K562 (cell line): ENCODE results near the gene PANX1. TPM values are rescaled to one million over a fixed set of nuclear protein-coding genes. Genes with fewer than 3 reads are reported as not detected.

Source experiments
- ATAC-seq: fragments of 200-7000 bp; cut with Tn5 transposase; 3 replicates; pipeline ENCODE4 v1.9.1; 2020; ENCODE audit warnings: moderate library complexity
- BruUV-seq: library from RNA; stranded (reverse); fragments of 400-500 nt; replicated peaks from 2 replicates; lab custom pipeline; 2021; lab: Mats Ljungman, UMichigan
- CTCF ChIA-PET: fragments of 300-600 bp; formaldehyde crosslinking; extraction: SDS; loops from one replicate; lab custom pipeline; 2021; ENCODE audit warnings: low intra/inter-chr PET ratio; lab: Yijun Ruan, JAX
- POLR2A ChIA-PET: fragments of 300-600, 350-650 bp; sonication (Branson Sonifier 250); formaldehyde crosslinking; extraction: SDS; loops from one replicate; lab custom pipeline; 2021; ENCODE audit warnings: antibody characterized with exemption, inconsistent platforms; lab: Yijun Ruan, JAX
- DNase-seq, 4 experiments: peaks; one replicate each; pipeline versions ENCODE4 v3.0.0 to v3.0.0-alpha.2; 2011 to 2018; ENCODE audit warnings: low spot score in 3 of 4, mixed read lengths in 3 of 4; ENCODE audit errors: extremely low read depth in 1 of 4
- FAIRE-seq: peaks from 2 replicates; lab custom pipeline; 2011; peaks lifted over from hg19 to GRCh38; lab: Jason Lieb, UNC
- H2AFZ ChIP-seq: 2 replicates; pipeline ENCODE4 v1.6.0; 2011; ENCODE audit warnings: low read depth, low read length, control low read depth, inconsistent platforms
- H3K27ac ChIP-seq: fragments of 200-600 bp; 3 replicates; pipeline ENCODE4 v1.8.0; 2011; ENCODE audit warnings: low read depth, mild to moderate bottlenecking, control low read depth, inconsistent platforms, low read length, moderate library complexity, mixed read lengths; ENCODE audit errors: extremely low read depth
- H3K27me3 ChIP-seq, 2 experiments: fragments of 300-600 bp in 1 of 2; 2 replicates in 1 of 2; 3 replicates in 1 of 2; pipeline versions ENCODE4 v1.6.0 to v1.8.0; 2011; ENCODE audit warnings: inconsistent platforms in 2 of 2, low read length in 2 of 2, mild to moderate bottlenecking in 1 of 2, mixed read lengths in 1 of 2, moderate library complexity in 1 of 2; ENCODE audit not compliant: control insufficient read depth in 2 of 2, insufficient read depth in 2 of 2
- H3K36me3 ChIP-seq: fragments of 300-600 bp; 3 replicates; pipeline ENCODE4 v1.8.0; 2011; ENCODE audit warnings: mild to moderate bottlenecking, low read length, inconsistent platforms; ENCODE audit not compliant: control insufficient read depth, insufficient read depth
- H3K4me1 ChIP-seq, 2 experiments: fragments of 200-600 bp in 1 of 2; replicated peaks in 1 of 2; 2 replicates in 1 of 2; 3 replicates in 1 of 2; pipeline versions ENCODE4 v1.5.1 to v1.8.0; 2011; ENCODE audit warnings: inconsistent platforms in 2 of 2, low read length in 2 of 2, mild to moderate bottlenecking in 1 of 2, mixed read lengths in 1 of 2, moderate library complexity in 1 of 2; ENCODE audit not compliant: control insufficient read depth in 2 of 2, insufficient read depth in 2 of 2
- H3K4me2 ChIP-seq: 2 replicates; pipeline ENCODE4 v1.6.1; 2011; ENCODE audit warnings: low read length, control low read depth, inconsistent platforms, mixed read lengths; ENCODE audit not compliant: insufficient read depth
- H3K4me3 ChIP-seq: fragments of 200-600 bp; sonication (generic), shearing (Covaris generic); 2 replicates; pipeline ENCODE4 v1.5.1; 2016; ENCODE audit warnings: control low read depth, inconsistent platforms
- H3K79me2 ChIP-seq: fragments of 200-600 bp; 3 replicates; pipeline ENCODE4 v1.8.0; 2011; ENCODE audit warnings: low read length, inconsistent platforms; ENCODE audit not compliant: control insufficient read depth, insufficient read depth
- H3K9ac ChIP-seq, 2 experiments: 2 replicates each; pipeline versions ENCODE4 v1.6.0 to v1.6.1; 2011; ENCODE audit warnings: low read depth in 2 of 2, low read length in 2 of 2, control low read depth in 1 of 2, inconsistent platforms in 1 of 2, mild to moderate bottlenecking in 1 of 2, mixed read lengths in 1 of 2; ENCODE audit not compliant: insufficient read depth in 1 of 2
- H3K9me1 ChIP-seq: one replicate; pipeline ENCODE4 v1.6.0; 2011; ENCODE audit warnings: inconsistent platforms, mild to moderate bottlenecking, low read length, moderate library complexity; ENCODE audit not compliant: control insufficient read depth, insufficient read depth
- H3K9me3 ChIP-seq: replicated peaks from 2 replicates; pipeline ENCODE4 v1.5.1; 2011; ENCODE audit warnings: low read depth, low read length, inconsistent platforms; ENCODE audit not compliant: control insufficient read depth, insufficient read depth
- H4K20me1 ChIP-seq: replicated peaks from 2 replicates; pipeline ENCODE4 v1.6.1; 2011; ENCODE audit warnings: low read length, inconsistent platforms, mixed read lengths; ENCODE audit not compliant: control insufficient read depth, insufficient read depth
- CHD1 ChIP-seq: fragments of 200-600 bp; sonication (generic); IDR thresholded peaks from one replicate; pipeline ENCODE4 v1.6.1; 2012; ENCODE audit warnings: mild to moderate bottlenecking, moderate library complexity, low read length, inconsistent platforms
- HDAC8 ChIP-seq: fragments of 450-650 bp; IDR thresholded peaks from 2 replicates; pipeline ENCODE4 v1.6.1; 2016; ENCODE audit warnings: mild to moderate bottlenecking, missing genetic modification characterization, moderate library complexity, missing compliant biosample characterization
- ZNF316 ChIP-seq: fragments of 450-650 bp; IDR thresholded peaks from 2 replicates; pipeline ENCODE4 v1.6.1; 2016
- WGBS: fragments of 100-300 bp; shearing (Covaris generic); methylation state at CpG from one replicate; pipeline ENCODE4 v1.1.6; 2016; ENCODE audit warnings: low coverage, mixed read lengths; ENCODE audit not compliant: insufficient coverage; ENCODE audit errors: missing lambda C conversion rate; 5-methylcytosine and 5-hydroxymethylcytosine counted together
- in situ Hi-C: fragments of 300-500 bp; cut with MboI; formaldehyde crosslinking; loops from 4 replicates; pipeline ENCODE4 v1.15.0; 2018; ENCODE audit warnings: inconsistent platforms, mixed read lengths
- intact Hi-C: fragments of 100-400 bp; cut with micrococcal nuclease; formaldehyde crosslinking; loops from 2 replicates; pipeline ENCODE4 v1.14.2; 2022
- polyA plus RNA-seq, 8 experiments: library from polyadenylated mRNA; depleted of rRNA in 4 of 8; stranded (reverse) in 5 of 8; unstranded in 3 of 8; fragments of >200 nt; fragmentation: Nextera tagmentation in 2 of 8; fragmentation: Illumina TruSeq in 1 of 8; extraction: Ambion mirVana in 2 of 8; extraction: Trizol in 1 of 8; gene quantifications; 2 replicates each; pipeline versions ENCODE4 v1.2.1 to v1.2.3, GENCODE V29; 2011 to 2014; ENCODE audit warnings: inconsistent platforms in 1 of 8, missing spikeins in 1 of 8
- total RNA-seq, 7 experiments: library from RNA; depleted of rRNA in 6 of 7; stranded (reverse); fragments of >200 nt in 6 of 7; fragmentation: Illumina TruSeq in 2 of 7; extraction: Trizol in 2 of 7; gene quantifications; 2 replicates each; pipeline versions ENCODE4 v1.2.1 to v1.2.3, GENCODE V29; 2011 to 2021; ENCODE audit warnings: low replicate concordance in 1 of 7
- TF ChIP-seq, protein P1 (sequence below): fragments of 250-450 bp; sonication (Bioruptor Pico); IDR thresholded peaks from 2 replicates; pipeline ENCODE4 v1.5.0; 2021
- TF ChIP-seq, protein P2 (sequence below), 3 experiments: fragments of 200-800 bp in 1 of 3; sonication (Bioruptor generic) in 1 of 3; sonication (generic) in 1 of 3; formaldehyde crosslinking in 1 of 3; IDR thresholded peaks; 2 replicates each; pipeline versions ENCODE4 v1.6.1 to v1.8.0; 2016 to 2022; ENCODE audit warnings: mild to moderate bottlenecking in 2 of 3, missing compliant biosample characterization in 2 of 3, missing genetic modification characterization in 2 of 3, missing genetic modification reagents in 1 of 3
- TF ChIP-seq, protein P3 (sequence below): fragments of 200-600 bp; sonication (generic); IDR thresholded peaks from one replicate; pipeline ENCODE4 v1.6.1; 2012; ENCODE audit warnings: mild to moderate bottlenecking, low read depth, low read length, inconsistent platforms

PANX1 gene
- total and polyA plus RNA-seq, 9 of the 15 experiments (the other 6 are each of a cell fraction or from before 2014, with no cell fraction given), result 1.9 to 14.8 (median 10.1) TPM

DNA sequence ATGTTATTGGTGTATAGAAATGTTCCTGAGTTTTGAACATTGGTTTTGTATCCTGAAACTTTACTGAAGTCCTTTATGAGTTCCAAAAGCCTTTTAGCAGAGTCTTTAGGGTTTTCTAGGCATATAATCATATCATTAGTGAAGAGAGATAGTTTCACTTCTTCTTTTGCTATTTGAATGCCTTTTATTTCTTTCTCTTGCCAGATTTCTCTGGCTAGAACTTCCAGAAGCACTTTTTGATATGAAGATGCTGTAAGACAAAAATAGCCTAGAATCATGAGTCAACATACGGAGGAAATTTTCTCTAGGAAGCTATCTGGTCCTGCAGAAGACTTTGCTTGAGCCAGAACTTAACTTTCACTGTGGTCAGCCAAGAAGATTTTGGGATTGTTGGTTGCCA, 89.1 kb downstream of the PANX1 start:
- Histone ChIP-seq H3K9me3 (no peaks in the 10 kb centered on the region; the same call in 1 of the 2 replicates), H3K4me3 (no peak overlapping the region), H3K27ac (no peak overlapping the region), H2AFZ (no peak overlapping the region), H3K4me1 (no peaks in the 10 kb centered on the region), H3K79me2 (no peaks in the 10 kb centered on the region), H3K36me3 (no peaks in the 10 kb centered on the region), H3K4me2 (no peak overlapping the region), H3K9ac (no peak overlapping the region), H3K9me1 (no peaks in the 10 kb centered on the region), H4K20me1 (no peaks in the 10 kb centered on the region)
- BruUV-seq, result no TSS peak
- ChIA-PET CTCF (no interaction called here), POLR2A (no interaction called here)
- intact Hi-C loops, result no loop called here
- in situ Hi-C loops, result no loop called here
- WGBS, result 0% methylated on average over 1 of the region's 1 CpG
- TF ChIP-seq ZNF316, result no peak
- TF ChIP-seq, protein P1, sequence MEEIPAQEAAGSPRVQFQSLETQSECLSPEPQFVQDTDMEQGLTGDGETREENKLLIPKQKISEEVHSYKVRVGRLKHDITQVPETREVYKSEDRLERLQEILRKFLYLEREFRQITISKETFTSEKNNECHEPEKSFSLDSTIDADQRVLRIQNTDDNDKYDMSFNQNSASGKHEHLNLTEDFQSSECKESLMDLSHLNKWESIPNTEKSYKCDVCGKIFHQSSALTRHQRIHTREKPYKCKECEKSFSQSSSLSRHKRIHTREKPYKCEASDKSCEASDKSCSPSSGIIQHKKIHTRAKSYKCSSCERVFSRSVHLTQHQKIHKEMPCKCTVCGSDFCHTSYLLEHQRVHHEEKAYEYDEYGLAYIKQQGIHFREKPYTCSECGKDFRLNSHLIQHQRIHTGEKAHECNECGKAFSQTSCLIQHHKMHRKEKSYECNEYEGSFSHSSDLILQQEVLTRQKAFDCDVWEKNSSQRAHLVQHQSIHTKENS (CRISPR knock-in tag), result no peak
- no peak for TF ChIP-seq HDAC8
- TF ChIP-seq, protein P2, sequence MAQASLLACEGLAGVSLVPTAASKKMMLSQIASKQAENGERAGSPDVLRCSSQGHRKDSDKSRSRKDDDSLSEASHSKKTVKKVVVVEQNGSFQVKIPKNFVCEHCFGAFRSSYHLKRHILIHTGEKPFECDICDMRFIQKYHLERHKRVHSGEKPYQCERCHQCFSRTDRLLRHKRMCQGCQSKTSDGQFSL (CRISPR knock-in tag; IDR thresholded peaks at IDR 0.05), result no peak
- TF ChIP-seq, protein P2 (tag; IDR thresholded peaks at IDR 0.05), result no peak
- no peak for TF ChIP-seq CHD1
- TF ChIP-seq, protein P3, sequence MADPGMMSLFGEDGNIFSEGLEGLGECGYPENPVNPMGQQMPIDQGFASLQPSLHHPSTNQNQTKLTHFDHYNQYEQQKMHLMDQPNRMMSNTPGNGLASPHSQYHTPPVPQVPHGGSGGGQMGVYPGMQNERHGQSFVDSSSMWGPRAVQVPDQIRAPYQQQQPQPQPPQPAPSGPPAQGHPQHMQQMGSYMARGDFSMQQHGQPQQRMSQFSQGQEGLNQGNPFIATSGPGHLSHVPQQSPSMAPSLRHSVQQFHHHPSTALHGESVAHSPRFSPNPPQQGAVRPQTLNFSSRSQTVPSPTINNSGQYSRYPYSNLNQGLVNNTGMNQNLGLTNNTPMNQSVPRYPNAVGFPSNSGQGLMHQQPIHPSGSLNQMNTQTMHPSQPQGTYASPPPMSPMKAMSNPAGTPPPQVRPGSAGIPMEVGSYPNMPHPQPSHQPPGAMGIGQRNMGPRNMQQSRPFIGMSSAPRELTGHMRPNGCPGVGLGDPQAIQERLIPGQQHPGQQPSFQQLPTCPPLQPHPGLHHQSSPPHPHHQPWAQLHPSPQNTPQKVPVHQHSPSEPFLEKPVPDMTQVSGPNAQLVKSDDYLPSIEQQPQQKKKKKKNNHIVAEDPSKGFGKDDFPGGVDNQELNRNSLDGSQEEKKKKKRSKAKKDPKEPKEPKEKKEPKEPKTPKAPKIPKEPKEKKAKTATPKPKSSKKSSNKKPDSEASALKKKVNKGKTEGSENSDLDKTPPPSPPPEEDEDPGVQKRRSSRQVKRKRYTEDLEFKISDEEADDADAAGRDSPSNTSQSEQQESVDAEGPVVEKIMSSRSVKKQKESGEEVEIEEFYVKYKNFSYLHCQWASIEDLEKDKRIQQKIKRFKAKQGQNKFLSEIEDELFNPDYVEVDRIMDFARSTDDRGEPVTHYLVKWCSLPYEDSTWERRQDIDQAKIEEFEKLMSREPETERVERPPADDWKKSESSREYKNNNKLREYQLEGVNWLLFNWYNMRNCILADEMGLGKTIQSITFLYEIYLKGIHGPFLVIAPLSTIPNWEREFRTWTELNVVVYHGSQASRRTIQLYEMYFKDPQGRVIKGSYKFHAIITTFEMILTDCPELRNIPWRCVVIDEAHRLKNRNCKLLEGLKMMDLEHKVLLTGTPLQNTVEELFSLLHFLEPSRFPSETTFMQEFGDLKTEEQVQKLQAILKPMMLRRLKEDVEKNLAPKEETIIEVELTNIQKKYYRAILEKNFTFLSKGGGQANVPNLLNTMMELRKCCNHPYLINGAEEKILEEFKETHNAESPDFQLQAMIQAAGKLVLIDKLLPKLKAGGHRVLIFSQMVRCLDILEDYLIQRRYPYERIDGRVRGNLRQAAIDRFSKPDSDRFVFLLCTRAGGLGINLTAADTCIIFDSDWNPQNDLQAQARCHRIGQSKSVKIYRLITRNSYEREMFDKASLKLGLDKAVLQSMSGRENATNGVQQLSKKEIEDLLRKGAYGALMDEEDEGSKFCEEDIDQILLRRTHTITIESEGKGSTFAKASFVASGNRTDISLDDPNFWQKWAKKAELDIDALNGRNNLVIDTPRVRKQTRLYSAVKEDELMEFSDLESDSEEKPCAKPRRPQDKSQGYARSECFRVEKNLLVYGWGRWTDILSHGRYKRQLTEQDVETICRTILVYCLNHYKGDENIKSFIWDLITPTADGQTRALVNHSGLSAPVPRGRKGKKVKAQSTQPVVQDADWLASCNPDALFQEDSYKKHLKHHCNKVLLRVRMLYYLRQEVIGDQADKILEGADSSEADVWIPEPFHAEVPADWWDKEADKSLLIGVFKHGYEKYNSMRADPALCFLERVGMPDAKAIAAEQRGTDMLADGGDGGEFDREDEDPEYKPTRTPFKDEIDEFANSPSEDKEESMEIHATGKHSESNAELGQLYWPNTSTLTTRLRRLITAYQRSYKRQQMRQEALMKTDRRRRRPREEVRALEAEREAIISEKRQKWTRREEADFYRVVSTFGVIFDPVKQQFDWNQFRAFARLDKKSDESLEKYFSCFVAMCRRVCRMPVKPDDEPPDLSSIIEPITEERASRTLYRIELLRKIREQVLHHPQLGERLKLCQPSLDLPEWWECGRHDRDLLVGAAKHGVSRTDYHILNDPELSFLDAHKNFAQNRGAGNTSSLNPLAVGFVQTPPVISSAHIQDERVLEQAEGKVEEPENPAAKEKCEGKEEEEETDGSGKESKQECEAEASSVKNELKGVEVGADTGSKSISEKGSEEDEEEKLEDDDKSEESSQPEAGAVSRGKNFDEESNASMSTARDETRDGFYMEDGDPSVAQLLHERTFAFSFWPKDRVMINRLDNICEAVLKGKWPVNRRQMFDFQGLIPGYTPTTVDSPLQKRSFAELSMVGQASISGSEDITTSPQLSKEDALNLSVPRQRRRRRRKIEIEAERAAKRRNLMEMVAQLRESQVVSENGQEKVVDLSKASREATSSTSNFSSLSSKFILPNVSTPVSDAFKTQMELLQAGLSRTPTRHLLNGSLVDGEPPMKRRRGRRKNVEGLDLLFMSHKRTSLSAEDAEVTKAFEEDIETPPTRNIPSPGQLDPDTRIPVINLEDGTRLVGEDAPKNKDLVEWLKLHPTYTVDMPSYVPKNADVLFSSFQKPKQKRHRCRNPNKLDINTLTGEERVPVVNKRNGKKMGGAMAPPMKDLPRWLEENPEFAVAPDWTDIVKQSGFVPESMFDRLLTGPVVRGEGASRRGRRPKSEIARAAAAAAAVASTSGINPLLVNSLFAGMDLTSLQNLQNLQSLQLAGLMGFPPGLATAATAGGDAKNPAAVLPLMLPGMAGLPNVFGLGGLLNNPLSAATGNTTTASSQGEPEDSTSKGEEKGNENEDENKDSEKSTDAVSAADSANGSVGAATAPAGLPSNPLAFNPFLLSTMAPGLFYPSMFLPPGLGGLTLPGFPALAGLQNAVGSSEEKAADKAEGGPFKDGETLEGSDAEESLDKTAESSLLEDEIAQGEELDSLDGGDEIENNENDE, result no peak
- TF ChIP-seq, all 486 proteins: peak for 0
- DNase-seq, result no peak
- H3K27me3 ChIP-seq, result peaks cover 0 to 5% of the 10 kb centered on the region in 2 experiments; a peak in 1 of 5 replicates
- no peak for FAIRE-seq
- ATAC-seq, result no peak
